Gastroesophageal sphincter (tissue), 4 donors: ENCODE measurements around the gene MAN2A1. TPM values are rescaled to one million over a fixed set of nuclear protein-coding genes. Genes with fewer than 3 reads are reported as not detected.

Experiments used
- ATAC-seq: fragments of 150-250 bp; one replicate; pipeline ENCODE4 v1.9.1; 2016; ENCODE audit warnings: mild to moderate bottlenecking, moderate library complexity
- H3K27ac ChIP-seq, 4 donors: fragments of 200-600 bp; sonication (generic) in 3 of 4; 1 replicate in 3 of 4; 2 replicates in 1 of 4; pipeline ENCODE4 v1.5.1; 2016 to 2019
- H3K27me3 ChIP-seq: fragments of 200-600 bp; sonication (generic); one replicate; pipeline ENCODE4 v1.5.1; 2019
- H3K36me3 ChIP-seq, 2 donors: fragments of 200-600 bp; sonication (generic); one replicate each; pipeline ENCODE4 v1.5.1; 2019; ENCODE audit warnings: control low read depth in 1 of 2
- H3K4me1 ChIP-seq, 3 donors: fragments of 200-600 bp; sonication (generic); 1 replicate in 2 of 3; 2 replicates in 1 of 3; pipeline ENCODE4 v1.5.1; 2016 to 2019; ENCODE audit warnings: control low read depth in 2 of 3
- H3K4me3 ChIP-seq, 2 donors: fragments of 200-600 bp; sonication (generic); one replicate each; pipeline ENCODE4 v1.5.1; 2019; ENCODE audit warnings: mild to moderate bottlenecking in 1 of 2, moderate library complexity in 1 of 2
- H3K9me3 ChIP-seq, 3 donors: fragments of 200-600 bp; sonication (generic); one replicate each; pipeline ENCODE4 v1.5.1; 2017 to 2019; ENCODE audit warnings: control low read depth in 2 of 3
- EP300 ChIP-seq: sonication (generic); formaldehyde crosslinking; IDR thresholded peaks from one replicate; pipeline ENCODE4 v1.6.1; 2017; ENCODE audit warnings: antibody characterized with exemption, mild to moderate bottlenecking
- POLR2A ChIP-seq, 2 donors: fragments of 450-650 bp; IDR thresholded peaks; one replicate each; pipeline ENCODE4 v1.6.1; 2017; ENCODE audit warnings: antibody characterized with exemption in 2 of 2, mild to moderate bottlenecking in 2 of 2, moderate library complexity in 1 of 2
- POLR2AphosphoS5 ChIP-seq: sonication (generic); formaldehyde crosslinking; IDR thresholded peaks from one replicate; pipeline ENCODE4 v1.6.1; 2017; ENCODE audit warnings: antibody characterized with exemption
- WGBS, 2 donors: methylation state at CpG; one replicate each; pipeline ENCODE4 v1.1.5; 2018; ENCODE audit warnings: low coverage in 1 of 2; 5-methylcytosine and 5-hydroxymethylcytosine counted together
- total RNA-seq, 4 donors: library from RNA; depleted of rRNA; stranded (reverse); fragments of >200 nt; gene quantifications; one replicate each; pipeline ENCODE4 v1.1.0, GENCODE V29; 2016
- TF ChIP-seq, protein P1 (sequence below), 4 experiments: fragments of 200-600 bp in 2 of 4; fragments of 450-650 bp in 2 of 4; sonication (generic) in 1 of 4; IDR thresholded peaks; one replicate each; pipeline ENCODE4 v1.5.1; 2017 to 2019; ENCODE audit warnings: antibody characterized with exemption in 4 of 4, mild to moderate bottlenecking in 2 of 4, moderate library complexity in 2 of 4

The MAN2A1 gene
- total RNA-seq, 4 donors from 2014 or later, result 19.6 to 55.6 (median 34.1) TPM

- no peak for ATAC-seq
- H3K27me3 ChIP-seq, result no peaks in the 10 kb centered on the region
- no peaks in the 10 kb centered on the region for H3K36me3 ChIP-seq
- no peaks in the 10 kb centered on the region for H3K4me1 ChIP-seq
- H3K4me3 ChIP-seq, result no peak overlapping the region
- WGBS, 2 donors, result 62 to 89% methylated on average over 2 to 5 of the region's 5 CpGs
- H3K27ac ChIP-seq, result no peak overlapping the region
- no peak for TF ChIP-seq EP300
- H3K9me3 ChIP-seq, result no peaks in the 10 kb centered on the region
Observed at GRCh38 chr5:109676920-109677319, 12.8 kb upstream of the MAN2A1 start.

- Histone ChIP-seq H3K36me3 (no peaks in the 10 kb centered on the region), H3K27ac (no peak overlapping the region), H3K4me3 (no peak overlapping the region), H3K4me1 (no peaks in the 10 kb centered on the region), H3K27me3 (no peaks in the 10 kb centered on the region), H3K9me3 (no peaks in the 10 kb centered on the region)
- ATAC-seq, result no peak
- 97 to 100% methylated on average over 3 of the region's 3 CpGs for WGBS, 2 donors
- TF ChIP-seq, protein P1, sequence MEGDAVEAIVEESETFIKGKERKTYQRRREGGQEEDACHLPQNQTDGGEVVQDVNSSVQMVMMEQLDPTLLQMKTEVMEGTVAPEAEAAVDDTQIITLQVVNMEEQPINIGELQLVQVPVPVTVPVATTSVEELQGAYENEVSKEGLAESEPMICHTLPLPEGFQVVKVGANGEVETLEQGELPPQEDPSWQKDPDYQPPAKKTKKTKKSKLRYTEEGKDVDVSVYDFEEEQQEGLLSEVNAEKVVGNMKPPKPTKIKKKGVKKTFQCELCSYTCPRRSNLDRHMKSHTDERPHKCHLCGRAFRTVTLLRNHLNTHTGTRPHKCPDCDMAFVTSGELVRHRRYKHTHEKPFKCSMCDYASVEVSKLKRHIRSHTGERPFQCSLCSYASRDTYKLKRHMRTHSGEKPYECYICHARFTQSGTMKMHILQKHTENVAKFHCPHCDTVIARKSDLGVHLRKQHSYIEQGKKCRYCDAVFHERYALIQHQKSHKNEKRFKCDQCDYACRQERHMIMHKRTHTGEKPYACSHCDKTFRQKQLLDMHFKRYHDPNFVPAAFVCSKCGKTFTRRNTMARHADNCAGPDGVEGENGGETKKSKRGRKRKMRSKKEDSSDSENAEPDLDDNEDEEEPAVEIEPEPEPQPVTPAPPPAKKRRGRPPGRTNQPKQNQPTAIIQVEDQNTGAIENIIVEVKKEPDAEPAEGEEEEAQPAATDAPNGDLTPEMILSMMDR (IDR thresholded peaks at IDR 0.05), result no peak
- TF ChIP-seq EP300, result no peak
- no peak for TF ChIP-seq POLR2A (IDR thresholded peaks at IDR 0.05)
- no peak for TF ChIP-seq POLR2AphosphoS5
Observed at GRCh38 chr5:109678447-109678846, 11.3 kb upstream of the MAN2A1 start.

DNA sequence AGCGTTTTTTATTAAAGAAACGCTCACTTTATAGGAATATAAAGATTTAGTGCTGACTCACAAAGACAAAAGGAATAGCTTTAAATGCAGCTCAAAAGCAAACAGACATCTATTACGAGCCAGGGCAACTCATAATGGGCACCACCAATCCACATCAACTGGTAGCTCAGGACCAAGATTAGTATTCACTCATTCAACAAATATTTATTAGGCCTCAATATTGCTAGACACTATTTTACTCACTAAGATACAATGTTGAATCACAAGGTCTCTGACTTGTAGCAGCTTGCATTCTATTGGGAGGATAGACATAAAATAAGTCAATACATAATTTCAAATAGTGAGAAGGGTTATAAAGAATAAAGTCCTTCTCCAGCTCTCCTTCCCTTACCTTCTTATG lies 8.0 kb upstream of the MAN2A1 start:
- no peak for ATAC-seq
- no peaks in the 10 kb centered on the region for H3K9me3 ChIP-seq
- WGBS, 2 donors, result 95% methylated on average over 2 to 3 of the region's 3 CpGs
- TF ChIP-seq, protein P1 (IDR thresholded peaks at IDR 0.05), result no peak
- TF ChIP-seq EP300 (no peak), POLR2A (IDR thresholded peaks at IDR 0.05) (no peak)
- no peak overlapping the region for H3K4me3 ChIP-seq
- no peaks in the 10 kb centered on the region for H3K36me3 ChIP-seq
- H3K27me3 ChIP-seq, result no peaks in the 10 kb centered on the region
- no peaks in the 10 kb centered on the region for H3K4me1 ChIP-seq
- no peak overlapping the region for H3K27ac ChIP-seq

- ATAC-seq, result no peak
- no peaks in the 10 kb centered on the region for H3K9me3 ChIP-seq
- 56 to 83% methylated on average over 2 of the region's 2 CpGs for WGBS, 2 donors
- H3K27ac ChIP-seq, result no peak overlapping the region
- TF ChIP-seq, protein P1 (IDR thresholded peaks at IDR 0.05), result no peak
- TF ChIP-seq EP300, result no peak
- TF ChIP-seq POLR2AphosphoS5, result no peak
- no peak for TF ChIP-seq POLR2A (IDR thresholded peaks at IDR 0.05)
- H3K4me3 ChIP-seq, result no peak overlapping the region
- H3K4me1 ChIP-seq, result no peaks in the 10 kb centered on the region
- H3K27me3 ChIP-seq, result no peaks in the 10 kb centered on the region
- H3K36me3 ChIP-seq, result no peaks in the 10 kb centered on the region
Observed at GRCh38 chr5:109682383-109682782, 7.3 kb upstream of the MAN2A1 start.

GRCh38 chr5:109685916-109686315 lies 3.8 kb upstream of the MAN2A1 start:
- ATAC-seq, result no peak
- H3K9me3 ChIP-seq, result peaks cover 0 to 10% (median 0%) of the 10 kb centered on the region in 3 donors

More at GRCh38 chr5:109685916-109686315, 3.8 kb upstream of the MAN2A1 start:
- Histone ChIP-seq H3K36me3 (no peaks in the 10 kb centered on the region), H3K27ac (no peak overlapping the region), H3K27me3 (no peaks in the 10 kb centered on the region), H3K4me3 (no peak overlapping the region), H3K4me1 (peaks cover 0 to 8% (median 0%) of the 10 kb centered on the region in 3 donors)
- TF ChIP-seq EP300, result no peak
- TF ChIP-seq POLR2AphosphoS5, result no peak
- no peak for TF ChIP-seq POLR2A (IDR thresholded peaks at IDR 0.05)
- TF ChIP-seq, protein P1 (IDR thresholded peaks at IDR 0.05), result no peak
- WGBS, 2 donors, result 83 to 84% methylated on average over 4 of the region's 4 CpGs
